NB4 (cell line): Measurements from ENCODE around the gene SERPINB1.

ENCODE experiments used
- DNase-seq: peaks from one replicate; pipeline ENCODE4 v3.0.0; 2010; ENCODE audit warnings: low read depth
- H3K4me3 ChIP-seq: one replicate; pipeline ENCODE4 v1.5.1; 2011; ENCODE audit warnings: mild to moderate bottlenecking, low read depth, low read length, moderate library complexity
- CTCF ChIP-seq: IDR thresholded peaks from one replicate; pipeline ENCODE4 v1.5.1; 2012; ENCODE audit warnings: low read depth, low read length
- MAX ChIP-seq: IDR thresholded peaks from 2 replicates; pipeline ENCODE4 v1.6.1; 2011; ENCODE audit warnings: low read depth, low read length
- MYC ChIP-seq: IDR thresholded peaks from 2 replicates; pipeline ENCODE4 v1.6.1; 2011; ENCODE audit warnings: low read depth, low read length
- POLR2A ChIP-seq: IDR thresholded peaks from 2 replicates; pipeline ENCODE4 v1.6.1; 2011; ENCODE audit warnings: mild to moderate bottlenecking; ENCODE audit not compliant: insufficient read length; ENCODE audit errors: extremely low read depth

SERPINB1 gene

GRCh38 chr6:2852921-2853322, 11.3 kb upstream of the SERPINB1 start:
- TF ChIP-seq POLR2A, result no peak
- no peak for TF ChIP-seq CTCF
- no peak for TF ChIP-seq MAX
- TF ChIP-seq MYC, result no peak
- DNase-seq, result no peak

GRCh38 chr6:2852514-2852855, 10.8 kb upstream of the SERPINB1 start:
- no peak for DNase-seq
- TF ChIP-seq MAX, result no peak
- no peak overlapping the region for H3K4me3 ChIP-seq

More at GRCh38 chr6:2852921-2853322, 11.3 kb upstream of the SERPINB1 start:
- no peak overlapping the region for H3K4me3 ChIP-seq

GRCh38 chr6:2851727-2852513, 10.3 kb upstream of the SERPINB1 start:
- H3K4me3 ChIP-seq, result no peak overlapping the region
- TF ChIP-seq CTCF (no peak), POLR2A (no peak), MYC (no peak), MAX (no peak)
- no peak for DNase-seq

GRCh38 chr6:2850538-2851113, 9.0 kb upstream of the SERPINB1 start:
- H3K4me3 ChIP-seq, result no peak overlapping the region
- TF ChIP-seq CTCF, result no peak
- TF ChIP-seq MYC, result no peak
- no peak for TF ChIP-seq POLR2A
- no peak for TF ChIP-seq MAX
- no peak for DNase-seq

DNA sequence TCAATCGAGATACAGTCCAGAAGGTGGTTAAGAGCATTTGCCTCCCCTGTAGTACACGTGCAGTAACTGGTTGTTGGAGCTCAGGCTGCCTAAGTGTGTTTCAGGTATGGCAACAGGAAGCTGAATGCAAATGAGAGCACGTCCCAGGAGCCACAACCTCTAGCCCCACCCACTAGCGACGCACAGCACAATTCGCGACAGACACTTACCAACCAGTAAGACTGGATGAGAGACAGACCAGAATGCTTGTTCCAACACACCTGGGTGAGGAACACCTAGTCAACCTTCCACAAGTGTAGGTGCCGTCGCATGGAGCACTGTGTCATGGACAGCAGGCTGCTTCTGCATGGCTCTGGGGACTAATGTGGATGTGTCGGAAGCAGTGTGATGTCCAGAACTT, 7.2 kb upstream of the SERPINB1 start:
- no peak overlapping the region for H3K4me3 ChIP-seq
- no peak for TF ChIP-seq MYC
- TF ChIP-seq POLR2A, result no peak
- TF ChIP-seq CTCF, result no peak
- TF ChIP-seq MAX, result no peak
- DNase-seq, result no peak

GRCh38 chr6:2845880-2846208, 4.2 kb upstream of the SERPINB1 start:
- no peak for TF ChIP-seq MYC
- TF ChIP-seq CTCF, result no peak
- no peak for TF ChIP-seq POLR2A
- TF ChIP-seq MAX, result no peak
- H3K4me3 ChIP-seq, result no peak overlapping the region
- DNase-seq, result no peak
